Measurements from ENCODE around the gene DYRK1A.
"Not testable (repeated sequence)": the region's sequence is repeated elsewhere in the genome, so short reads cannot be mapped to it uniquely, and the experiment has no call there.

DYRK1A gene

GRCh38 chr21:37366482-37367316, at the start of gene DYRK1A:
TSS of gene DYRK1A (plus strand) at chr21:37366773. CDS start at chr21:37420375, 53,602 bp downstream.
- H3K4me3 ChIP-seq (ENCODE audit: low read depth, low read length): peak within 1 kb of the TSS; percentile 83
- TF ChIP-seq, protein P1, sequence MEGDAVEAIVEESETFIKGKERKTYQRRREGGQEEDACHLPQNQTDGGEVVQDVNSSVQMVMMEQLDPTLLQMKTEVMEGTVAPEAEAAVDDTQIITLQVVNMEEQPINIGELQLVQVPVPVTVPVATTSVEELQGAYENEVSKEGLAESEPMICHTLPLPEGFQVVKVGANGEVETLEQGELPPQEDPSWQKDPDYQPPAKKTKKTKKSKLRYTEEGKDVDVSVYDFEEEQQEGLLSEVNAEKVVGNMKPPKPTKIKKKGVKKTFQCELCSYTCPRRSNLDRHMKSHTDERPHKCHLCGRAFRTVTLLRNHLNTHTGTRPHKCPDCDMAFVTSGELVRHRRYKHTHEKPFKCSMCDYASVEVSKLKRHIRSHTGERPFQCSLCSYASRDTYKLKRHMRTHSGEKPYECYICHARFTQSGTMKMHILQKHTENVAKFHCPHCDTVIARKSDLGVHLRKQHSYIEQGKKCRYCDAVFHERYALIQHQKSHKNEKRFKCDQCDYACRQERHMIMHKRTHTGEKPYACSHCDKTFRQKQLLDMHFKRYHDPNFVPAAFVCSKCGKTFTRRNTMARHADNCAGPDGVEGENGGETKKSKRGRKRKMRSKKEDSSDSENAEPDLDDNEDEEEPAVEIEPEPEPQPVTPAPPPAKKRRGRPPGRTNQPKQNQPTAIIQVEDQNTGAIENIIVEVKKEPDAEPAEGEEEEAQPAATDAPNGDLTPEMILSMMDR (IDR thresholded peaks at IDR 0.05; ENCODE audit: insufficient read depth, low read depth, low read length, missing control alignments): no peak
- peak; percentile 100 for DNase-seq (ENCODE audit: low read depth)

- TF ChIP-seq, protein P1 (IDR thresholded peaks at IDR 0.05; ENCODE audit: insufficient read depth, low read depth, low read length, missing control alignments): no peak
- H3K4me3 ChIP-seq (ENCODE audit: low read depth, low read length): no peak overlapping the region
- no peak for DNase-seq (ENCODE audit: low read depth)
Observed at GRCh38 chr21:37319551-37319950, 47.0 kb upstream of the DYRK1A start.

- H3K4me3 ChIP-seq (ENCODE audit: low read depth, low read length): no peak overlapping the region
- TF ChIP-seq, protein P1 (IDR thresholded peaks at IDR 0.05; ENCODE audit: insufficient read depth, low read depth, low read length, missing control alignments): no peak
- no peak for DNase-seq (ENCODE audit: low read depth)
Observed at GRCh38 chr21:37322084-37322483, 44.5 kb upstream of the DYRK1A start.

- no peak overlapping the region for H3K4me3 ChIP-seq (ENCODE audit: low read depth, low read length)
- DNase-seq (ENCODE audit: low read depth): no peak
- TF ChIP-seq, protein P1 (IDR thresholded peaks at IDR 0.05; ENCODE audit: insufficient read depth, low read depth, low read length, missing control alignments): no peak
Observed at GRCh38 chr21:37324558-37324957, 42.0 kb upstream of the DYRK1A start.

GRCh38 chr21:37328147-37328546, 38.4 kb upstream of the DYRK1A start:
- DNase-seq (ENCODE audit: low read depth): not testable (repeated sequence)

DNA sequence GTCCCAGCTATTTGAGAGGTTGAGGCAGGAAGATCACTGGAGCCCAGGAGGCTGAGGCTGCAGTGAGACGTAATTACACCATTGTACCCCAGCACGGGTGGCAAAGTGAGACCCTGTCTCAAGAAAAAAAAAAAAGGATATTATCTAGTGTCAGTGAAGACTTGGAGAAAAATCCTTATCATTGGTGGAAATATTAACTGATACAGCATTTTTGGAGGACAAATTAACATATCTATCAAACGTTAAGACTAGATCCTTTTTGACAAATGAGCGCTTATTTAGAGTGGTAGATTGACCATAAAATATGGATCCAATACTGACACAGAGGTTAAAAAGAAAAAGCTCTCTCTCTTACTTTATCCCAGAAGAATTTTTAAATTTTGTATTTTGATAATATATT, 35.2 kb upstream of the DYRK1A start:
- no peak overlapping the region for H3K4me3 ChIP-seq (ENCODE audit: low read depth, low read length)
- no peak for DNase-seq (ENCODE audit: low read depth)
- TF ChIP-seq, protein P1 (IDR thresholded peaks at IDR 0.05; ENCODE audit: insufficient read depth, low read depth, low read length, missing control alignments): no peak

More at GRCh38 chr21:37328147-37328546, 38.4 kb upstream of the DYRK1A start:
- H3K4me3 ChIP-seq (ENCODE audit: low read depth, low read length): not testable (repeated sequence)

GRCh38 chr21:37335053-37335452, 31.5 kb upstream of the DYRK1A start:
- TF ChIP-seq, protein P1 (IDR thresholded peaks at IDR 0.05; ENCODE audit: insufficient read depth, low read depth, low read length, missing control alignments): no peak
- no peak for DNase-seq (ENCODE audit: low read depth)
- no peak overlapping the region for H3K4me3 ChIP-seq (ENCODE audit: low read depth, low read length)

Data from GM12865 (cell line).